Measurements from ENCODE around the gene UCN. TPM values are rescaled to one million over a fixed set of nuclear protein-coding genes. Genes with fewer than 3 reads are reported as not detected.

Gene UCN
- total RNA-seq, 2 experiments from 2014 or later = 2.2 to 2.6 TPM

GRCh38 chr2:27313882-27314645 lies 5.8 kb upstream of the UCN start:
- H3K9me3 Mint-ChIP-seq (ENCODE audit: insufficient read depth) = no peaks in the 10 kb centered on the region
- ATAC-seq (no peak), DNase-seq (no peak)
- no peak overlapping the region for H3K27ac Mint-ChIP-seq
- CTCF ChIA-PET = interaction anchor here (0.9 to 1.4 kb wide), 2 partner anchors 11 kb away, joined by 3 to 6 read pairs; no protein-coding TSS in a partner anchor
- H3K27me3 Mint-ChIP-seq (ENCODE audit: low read depth) = no peaks in the 10 kb centered on the region
- H3K4me1 Mint-ChIP-seq (ENCODE audit: low read depth) = no peaks in the 10 kb centered on the region
- peaks cover 9% of the 10 kb centered on the region for H3K36me3 Mint-ChIP-seq (ENCODE audit: low read depth)
- no peak overlapping the region for H3K4me3 Mint-ChIP-seq
- POLR2A ChIA-PET = no interaction called here

GRCh38 chr2:27312152-27312551 lies 3.9 kb upstream of the UCN start:
- H3K27me3 Mint-ChIP-seq (ENCODE audit: low read depth) = no peaks in the 10 kb centered on the region
- no peak for ATAC-seq
- H3K9me3 Mint-ChIP-seq (ENCODE audit: insufficient read depth) = no peaks in the 10 kb centered on the region
- H3K36me3 Mint-ChIP-seq (ENCODE audit: low read depth) = peaks cover 9% of the 10 kb centered on the region
- no peak for DNase-seq
- H3K4me1 Mint-ChIP-seq (ENCODE audit: low read depth) = no peaks in the 10 kb centered on the region
- H3K4me3 Mint-ChIP-seq = no peak overlapping the region
- no peak overlapping the region for H3K27ac Mint-ChIP-seq
- CTCF ChIA-PET = interaction anchor here (0.9 to 2.8 kb wide), 3 partner anchors 9 to 32 kb away, joined by 3 to 13 read pairs (median 3); no protein-coding TSS in a partner anchor
- POLR2A ChIA-PET = no interaction called here

DNA sequence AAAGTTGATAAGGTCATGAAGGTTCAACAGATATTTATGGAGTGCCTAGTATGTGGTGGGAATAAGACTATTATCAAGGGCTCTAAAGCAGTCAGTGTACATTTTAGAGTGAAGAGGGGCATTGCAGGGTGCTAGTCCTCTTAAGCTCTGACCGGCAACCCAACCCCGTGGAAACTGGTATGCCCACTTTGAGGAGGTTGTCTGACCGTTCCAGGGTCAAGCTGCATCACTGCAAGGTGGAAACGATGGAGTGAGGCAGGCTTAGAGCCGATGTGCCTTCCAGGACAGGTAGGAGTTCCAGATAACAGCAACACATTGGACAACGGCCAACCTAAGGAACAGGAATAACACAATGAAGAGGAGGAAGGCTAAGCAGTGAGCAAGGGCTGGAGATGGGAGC lies 1.4 kb upstream of the UCN start:
- Mint-ChIP-seq H3K27me3 (ENCODE audit: low read depth) (peaks cover 2% of the 10 kb centered on the region), H3K27ac (no peak overlapping the region), H3K36me3 (ENCODE audit: low read depth) (peaks cover 9% of the 10 kb centered on the region), H3K4me1 (ENCODE audit: low read depth) (peaks cover 8% of the 10 kb centered on the region), H3K4me3 (no peak overlapping the region), H3K9me3 (ENCODE audit: insufficient read depth) (no peaks in the 10 kb centered on the region)
- no peak for ATAC-seq
- DNase-seq = no peak
- POLR2A ChIA-PET = interaction anchor here (2.1 kb wide), 1 partner anchor 13 kb away, joined by 6 read pairs; the partner anchor contains the start of gene MPV17
- CTCF ChIA-PET = no interaction called here

DNA sequence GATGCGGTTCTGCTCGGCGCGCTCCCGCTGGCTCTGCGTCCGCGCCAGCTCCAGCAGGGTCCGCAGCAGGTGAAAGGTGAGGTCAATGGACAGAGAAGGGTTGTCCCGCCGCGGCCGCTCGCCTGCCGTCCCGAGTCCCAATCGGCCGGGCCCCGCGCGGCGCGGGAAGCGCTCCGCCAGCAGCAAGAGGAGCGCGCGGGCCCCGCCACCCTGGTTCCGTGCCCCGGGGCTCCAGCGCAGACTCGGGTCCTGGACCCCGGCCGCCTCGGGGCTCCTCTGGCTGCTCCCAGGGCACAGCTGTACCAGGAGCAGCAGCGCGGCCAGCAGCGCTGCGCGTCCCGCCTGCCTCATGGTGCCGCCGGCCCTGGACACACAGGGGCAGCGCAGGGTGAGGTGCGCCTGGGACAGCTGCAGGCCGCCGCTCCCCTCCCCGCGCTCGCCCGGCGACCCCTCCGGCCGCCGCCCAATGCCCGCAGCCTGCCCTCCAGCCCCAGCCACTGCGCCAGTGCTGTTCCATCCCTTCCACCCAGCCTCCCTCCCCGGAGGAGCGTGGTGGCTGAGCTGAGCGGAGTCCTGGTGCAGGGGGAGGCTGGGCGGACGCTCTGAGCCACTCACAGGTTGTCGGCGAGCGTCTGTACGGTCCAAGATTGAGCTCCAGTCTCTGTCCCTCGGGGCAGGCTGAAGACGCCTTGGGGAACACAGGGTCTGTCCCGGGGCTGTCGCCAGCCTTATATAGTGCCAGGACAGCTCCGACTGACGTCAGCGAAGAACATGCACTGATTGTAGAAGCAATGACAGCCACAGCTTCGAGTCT lies 493 bp downstream of the UCN start:
- no peaks in the 10 kb centered on the region for H3K9me3 Mint-ChIP-seq (ENCODE audit: insufficient read depth)
- peaks cover 4% of the 10 kb centered on the region for H3K27me3 Mint-ChIP-seq (ENCODE audit: low read depth)
- ATAC-seq (no peak), DNase-seq (no peak)
- H3K4me3 Mint-ChIP-seq = no peak overlapping the region
- peaks cover 9% of the 10 kb centered on the region for H3K36me3 Mint-ChIP-seq (ENCODE audit: low read depth)
- ChIA-PET CTCF (no interaction called here), POLR2A (no interaction called here)
- H3K4me1 Mint-ChIP-seq (ENCODE audit: low read depth) = peaks cover 11% of the 10 kb centered on the region
- H3K27ac Mint-ChIP-seq = no peak overlapping the region

- H3K27me3 Mint-ChIP-seq (ENCODE audit: low read depth) = peaks cover 4% of the 10 kb centered on the region
- ATAC-seq (no peak), DNase-seq (no peak)
- no peak overlapping the region for H3K27ac Mint-ChIP-seq
- H3K4me1 Mint-ChIP-seq (ENCODE audit: low read depth) = peaks cover 13% of the 10 kb centered on the region
- no peaks in the 10 kb centered on the region for H3K9me3 Mint-ChIP-seq (ENCODE audit: insufficient read depth)
- H3K4me3 Mint-ChIP-seq = no peak overlapping the region
- CTCF ChIA-PET = no interaction called here
- peaks cover 8% of the 10 kb centered on the region for H3K36me3 Mint-ChIP-seq (ENCODE audit: low read depth)
- POLR2A ChIA-PET = no interaction called here
Measured at GRCh38 chr2:27307287-27307544, 1.0 kb downstream of the UCN start.

GRCh38 chr2:27306573-27307286 lies 1.5 kb downstream of the UCN start:
- ChIA-PET CTCF (interaction anchor here (0.9 kb wide), 1 partner anchor 27 kb away, joined by 3 read pairs; no protein-coding TSS in a partner anchor), POLR2A (interaction anchor here (1.0 kb wide), 1 partner anchor 173 kb away, joined by 3 read pairs; no protein-coding TSS in a partner anchor)
- Mint-ChIP-seq H3K4me1 (ENCODE audit: low read depth) (peaks cover 13% of the 10 kb centered on the region), H3K27ac (no peak overlapping the region), H3K4me3 (peak overlapping the region; percentile 56), H3K36me3 (ENCODE audit: low read depth) (peaks cover 7% of the 10 kb centered on the region), H3K9me3 (ENCODE audit: insufficient read depth) (no peaks in the 10 kb centered on the region), H3K27me3 (ENCODE audit: low read depth) (peaks cover 4% of the 10 kb centered on the region)
- ATAC-seq (peak; percentile 73), DNase-seq (peak; percentile 52)

DNA sequence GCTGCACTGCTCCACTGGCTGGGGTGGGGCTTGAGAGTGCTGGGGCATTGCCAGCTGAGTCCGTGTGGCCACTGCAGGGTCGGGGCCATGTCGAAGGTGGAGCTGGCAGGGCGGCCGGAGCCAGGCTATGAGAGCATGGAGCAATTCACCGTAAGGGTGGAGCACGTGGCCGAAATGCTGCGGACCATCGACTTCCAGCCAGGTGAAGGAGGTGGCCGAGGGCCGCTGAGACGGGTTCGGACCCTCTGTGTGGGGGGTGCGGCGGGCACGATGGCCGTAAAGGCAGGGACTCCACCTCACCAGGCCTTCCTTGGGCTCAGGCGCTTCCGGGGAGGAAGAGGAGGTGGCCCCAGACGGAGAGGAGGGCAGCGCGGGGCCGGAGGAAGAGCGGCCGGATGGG lies 2.1 kb downstream of the UCN start:
- ATAC-seq (no peak), DNase-seq (no peak)
- Mint-ChIP-seq H3K36me3 (ENCODE audit: low read depth) (peaks cover 5% of the 10 kb centered on the region), H3K4me1 (ENCODE audit: low read depth) (peaks cover 13% of the 10 kb centered on the region), H3K9me3 (ENCODE audit: insufficient read depth) (no peaks in the 10 kb centered on the region), H3K4me3 (peak overlapping the region; percentile 56), H3K27ac (no peak overlapping the region), H3K27me3 (ENCODE audit: low read depth) (peaks cover 4% of the 10 kb centered on the region)
- ChIA-PET CTCF (interaction anchor here (0.9 kb wide), 1 partner anchor 27 kb away, joined by 3 read pairs; no protein-coding TSS in a partner anchor), POLR2A (interaction anchor here (1.0 kb wide), 1 partner anchor 173 kb away, joined by 3 read pairs; no protein-coding TSS in a partner anchor)

GRCh38 chr2:27305516-27305915 lies 2.7 kb downstream of the UCN start:
- Mint-ChIP-seq H3K27ac (peak overlapping the region; percentile 3), H3K4me3 (no peak overlapping the region), H3K9me3 (ENCODE audit: insufficient read depth) (no peaks in the 10 kb centered on the region), H3K27me3 (ENCODE audit: low read depth) (peaks cover 4% of the 10 kb centered on the region), H3K36me3 (ENCODE audit: low read depth) (peaks cover 5% of the 10 kb centered on the region), H3K4me1 (ENCODE audit: low read depth) (peaks cover 13% of the 10 kb centered on the region)
- ChIA-PET POLR2A (interaction anchor here (1.0 kb wide), 1 partner anchor 172 kb away, joined by 3 read pairs; no protein-coding TSS in a partner anchor), CTCF (interaction anchor here (0.9 kb wide), 1 partner anchor 26 kb away, joined by 3 read pairs; no protein-coding TSS in a partner anchor)
- no peak for ATAC-seq
- DNase-seq = no peak

DNA sequence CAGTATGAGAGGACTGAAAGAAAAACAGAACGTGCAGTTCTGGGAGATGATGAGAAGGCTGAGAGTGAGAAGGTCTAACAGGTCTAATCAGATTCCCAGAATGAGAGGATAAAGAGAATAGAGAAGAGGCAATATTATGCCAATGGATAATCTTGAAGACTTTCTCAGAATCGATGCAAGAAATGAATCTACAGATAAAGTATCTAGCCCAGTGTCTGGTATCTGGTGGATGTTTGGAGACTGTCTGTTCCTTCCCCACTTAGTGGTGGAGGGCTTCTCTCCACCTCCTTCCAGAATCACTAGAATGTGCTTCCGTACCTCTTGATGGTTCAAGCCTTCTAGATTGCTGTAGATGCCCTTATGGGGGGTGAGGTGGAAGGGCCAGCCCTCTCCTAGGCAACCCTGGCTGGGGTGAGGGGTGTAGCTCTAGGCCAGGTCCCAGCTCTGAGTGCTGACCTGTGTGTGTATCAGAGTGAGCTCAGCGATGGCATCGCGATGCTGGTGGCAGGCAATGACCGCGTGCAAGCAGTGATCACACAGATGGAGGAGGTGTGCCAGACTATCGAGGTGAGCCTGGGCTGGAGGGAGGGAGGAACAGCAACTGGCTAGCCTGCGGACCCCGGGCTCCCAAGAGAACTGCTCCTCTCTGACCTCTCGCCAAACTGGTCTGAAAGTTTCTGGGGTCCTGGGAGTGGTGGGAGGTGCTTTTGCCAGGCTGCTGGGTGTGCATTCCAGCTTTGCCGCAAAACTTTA lies 3.6 kb downstream of the UCN start:
- DNase-seq (no peak), ATAC-seq (no peak)
- Mint-ChIP-seq H3K4me1 (ENCODE audit: low read depth) (peaks cover 13% of the 10 kb centered on the region), H3K27me3 (ENCODE audit: low read depth) (peaks cover 4% of the 10 kb centered on the region), H3K27ac (no peak overlapping the region), H3K36me3 (ENCODE audit: low read depth) (peaks cover 2% of the 10 kb centered on the region), H3K4me3 (no peak overlapping the region), H3K9me3 (ENCODE audit: insufficient read depth) (no peaks in the 10 kb centered on the region)
- POLR2A ChIA-PET = no interaction called here
- CTCF ChIA-PET = interaction anchor here (0.7 to 5.0 kb wide), 6 partner anchors 7 to 145 kb away, joined by 3 to 74 read pairs (median 11); partner anchors contain the start of genes SLC30A3, TRIM54 and ZNF513

- CTCF ChIA-PET = interaction anchor here (0.6 to 5.0 kb wide), 52 partner anchors 9 to 532 kb away, joined by 3 to 74 read pairs (median 6); partner anchors contain the start of genes ABHD1, KHK, MPV17 and NRBP1
- H3K4me1 Mint-ChIP-seq (ENCODE audit: low read depth) = peaks cover 13% of the 10 kb centered on the region
Measured at GRCh38 chr2:27303093-27304025, 4.9 kb downstream of the UCN start.

More at GRCh38 chr2:27303093-27304025, 4.9 kb downstream of the UCN start:
- ATAC-seq = peak; percentile 57
- peak; percentile 66 for DNase-seq
- peak overlapping the region; percentile 58 for H3K27ac Mint-ChIP-seq
- H3K9me3 Mint-ChIP-seq (ENCODE audit: insufficient read depth) = no peaks in the 10 kb centered on the region
- H3K4me3 Mint-ChIP-seq = peak overlapping the region; percentile 56
- POLR2A ChIA-PET = interaction anchor here (0.6 to 1.8 kb wide), 3 partner anchors 15 to 170 kb away, joined by 3 to 6 read pairs (median 5); partner anchors contain the start of gene MPV17
- peaks cover 4% of the 10 kb centered on the region for H3K27me3 Mint-ChIP-seq (ENCODE audit: low read depth)
- no peaks in the 10 kb centered on the region for H3K36me3 Mint-ChIP-seq (ENCODE audit: low read depth)

Measured in activated CD8-positive, alpha-beta T cell treated with anti-CD3 and anti-CD28 coated beads, Interleukin-2, amount 10 ng/mL, durations not matched to agents 7 days and 5 days (primary cell).